K562 (cell line): ENCODE measurements around the gene SEC16A. TPM values are rescaled to one million over a fixed set of nuclear protein-coding genes. Genes with fewer than 3 reads are reported as not detected.
A peak's percentile ranks its signal among the peaks of the same experiment; 100 is the strongest.

ENCODE experiments used
- ATAC-seq: fragments of 200-7000 bp; cut with Tn5 transposase; 3 replicates; pipeline ENCODE4 v1.9.1; 2020; ENCODE audit warnings: moderate library complexity
- BruUV-seq: library from RNA; stranded (reverse); fragments of 400-500 nt; replicated peaks from 2 replicates; lab custom pipeline; 2021; lab: Mats Ljungman, UMichigan
- CTCF ChIA-PET: fragments of 300-600 bp; formaldehyde crosslinking; extraction: SDS; loops from one replicate; lab custom pipeline; 2021; ENCODE audit warnings: low intra/inter-chr PET ratio; lab: Yijun Ruan, JAX
- POLR2A ChIA-PET: fragments of 300-600, 350-650 bp; sonication (Branson Sonifier 250); formaldehyde crosslinking; extraction: SDS; loops from one replicate; lab custom pipeline; 2021; ENCODE audit warnings: antibody characterized with exemption, inconsistent platforms; lab: Yijun Ruan, JAX
- DNase-seq, 4 experiments: peaks; one replicate each; pipeline versions ENCODE4 v3.0.0 to v3.0.0-alpha.2; 2011 to 2018; ENCODE audit warnings: low spot score in 3 of 4, mixed read lengths in 3 of 4; ENCODE audit errors: extremely low read depth in 1 of 4
- FAIRE-seq: peaks from 2 replicates; lab custom pipeline; 2011; peaks lifted over from hg19 to GRCh38; lab: Jason Lieb, UNC
- H2AFZ ChIP-seq: 2 replicates; pipeline ENCODE4 v1.6.0; 2011; ENCODE audit warnings: low read depth, low read length, control low read depth, inconsistent platforms
- H3K27ac ChIP-seq: fragments of 200-600 bp; 3 replicates; pipeline ENCODE4 v1.8.0; 2011; ENCODE audit warnings: low read depth, mild to moderate bottlenecking, control low read depth, inconsistent platforms, low read length, moderate library complexity, mixed read lengths; ENCODE audit errors: extremely low read depth
- H3K27me3 ChIP-seq, 2 experiments: fragments of 300-600 bp in 1 of 2; 2 replicates in 1 of 2; 3 replicates in 1 of 2; pipeline versions ENCODE4 v1.6.0 to v1.8.0; 2011; ENCODE audit warnings: inconsistent platforms in 2 of 2, low read length in 2 of 2, mild to moderate bottlenecking in 1 of 2, mixed read lengths in 1 of 2, moderate library complexity in 1 of 2; ENCODE audit not compliant: control insufficient read depth in 2 of 2, insufficient read depth in 2 of 2
- H3K36me3 ChIP-seq: fragments of 300-600 bp; 3 replicates; pipeline ENCODE4 v1.8.0; 2011; ENCODE audit warnings: mild to moderate bottlenecking, low read length, inconsistent platforms; ENCODE audit not compliant: control insufficient read depth, insufficient read depth
- H3K4me1 ChIP-seq, 2 experiments: fragments of 200-600 bp in 1 of 2; replicated peaks in 1 of 2; 2 replicates in 1 of 2; 3 replicates in 1 of 2; pipeline versions ENCODE4 v1.5.1 to v1.8.0; 2011; ENCODE audit warnings: inconsistent platforms in 2 of 2, low read length in 2 of 2, mild to moderate bottlenecking in 1 of 2, mixed read lengths in 1 of 2, moderate library complexity in 1 of 2; ENCODE audit not compliant: control insufficient read depth in 2 of 2, insufficient read depth in 2 of 2
- H3K4me2 ChIP-seq: 2 replicates; pipeline ENCODE4 v1.6.1; 2011; ENCODE audit warnings: low read length, control low read depth, inconsistent platforms, mixed read lengths; ENCODE audit not compliant: insufficient read depth
- H3K4me3 ChIP-seq: fragments of 200-600 bp; sonication (generic), shearing (Covaris generic); 2 replicates; pipeline ENCODE4 v1.5.1; 2016; ENCODE audit warnings: control low read depth, inconsistent platforms
- H3K79me2 ChIP-seq: fragments of 200-600 bp; 3 replicates; pipeline ENCODE4 v1.8.0; 2011; ENCODE audit warnings: low read length, inconsistent platforms; ENCODE audit not compliant: control insufficient read depth, insufficient read depth
- H3K9ac ChIP-seq, 2 experiments: 2 replicates each; pipeline versions ENCODE4 v1.6.0 to v1.6.1; 2011; ENCODE audit warnings: low read depth in 2 of 2, low read length in 2 of 2, control low read depth in 1 of 2, inconsistent platforms in 1 of 2, mild to moderate bottlenecking in 1 of 2, mixed read lengths in 1 of 2; ENCODE audit not compliant: insufficient read depth in 1 of 2
- H3K9me1 ChIP-seq: one replicate; pipeline ENCODE4 v1.6.0; 2011; ENCODE audit warnings: inconsistent platforms, mild to moderate bottlenecking, low read length, moderate library complexity; ENCODE audit not compliant: control insufficient read depth, insufficient read depth
- H3K9me3 ChIP-seq: replicated peaks from 2 replicates; pipeline ENCODE4 v1.5.1; 2011; ENCODE audit warnings: low read depth, low read length, inconsistent platforms; ENCODE audit not compliant: control insufficient read depth, insufficient read depth
- H4K20me1 ChIP-seq: replicated peaks from 2 replicates; pipeline ENCODE4 v1.6.1; 2011; ENCODE audit warnings: low read length, inconsistent platforms, mixed read lengths; ENCODE audit not compliant: control insufficient read depth, insufficient read depth
- CREBBP ChIP-seq: IDR thresholded peaks from one replicate; pipeline ENCODE4 v1.6.1; 2012; ENCODE audit warnings: low read depth, mild to moderate bottlenecking, control low read depth, inconsistent platforms, low read length
- PRPF4 ChIP-seq: fragments of 200-400 bp; formaldehyde crosslinking; IDR thresholded peaks from one replicate; pipeline ENCODE4 v1.6.1; 2017; ENCODE audit warnings: low read length, low read depth, mild to moderate bottlenecking; ENCODE audit not compliant: insufficient read depth, poor library complexity, severe bottlenecking
- ZNF124 ChIP-seq: sonication (generic); formaldehyde crosslinking; IDR thresholded peaks from 2 replicates; pipeline ENCODE4 v1.8.1; 2022; ENCODE audit warnings: missing genetic modification reagents
- ZNF77 ChIP-seq: fragments of 250-450 bp; sonication (Bioruptor Pico); IDR thresholded peaks from 2 replicates; pipeline ENCODE4 v1.5.0; 2020
- ZNF778 ChIP-seq: fragments of 450-650 bp; formaldehyde crosslinking; IDR thresholded peaks from 2 replicates; pipeline ENCODE4 v1.4.0; 2020; ENCODE audit warnings: mild to moderate bottlenecking, moderate library complexity
- WGBS: fragments of 100-300 bp; shearing (Covaris generic); methylation state at CpG from one replicate; pipeline ENCODE4 v1.1.6; 2016; ENCODE audit warnings: low coverage, mixed read lengths; ENCODE audit not compliant: insufficient coverage; ENCODE audit errors: missing lambda C conversion rate; 5-methylcytosine and 5-hydroxymethylcytosine counted together
- in situ Hi-C: fragments of 300-500 bp; cut with MboI; formaldehyde crosslinking; loops from 4 replicates; pipeline ENCODE4 v1.15.0; 2018; ENCODE audit warnings: inconsistent platforms, mixed read lengths
- intact Hi-C: fragments of 100-400 bp; cut with micrococcal nuclease; formaldehyde crosslinking; loops from 2 replicates; pipeline ENCODE4 v1.14.2; 2022
- polyA plus RNA-seq, 8 experiments: library from polyadenylated mRNA; depleted of rRNA in 4 of 8; stranded (reverse) in 5 of 8; unstranded in 3 of 8; fragments of >200 nt; fragmentation: Nextera tagmentation in 2 of 8; fragmentation: Illumina TruSeq in 1 of 8; extraction: Ambion mirVana in 2 of 8; extraction: Trizol in 1 of 8; gene quantifications; 2 replicates each; pipeline versions ENCODE4 v1.2.1 to v1.2.3, GENCODE V29; 2011 to 2014; ENCODE audit warnings: inconsistent platforms in 1 of 8, missing spikeins in 1 of 8
- total RNA-seq, 7 experiments: library from RNA; depleted of rRNA in 6 of 7; stranded (reverse); fragments of >200 nt in 6 of 7; fragmentation: Illumina TruSeq in 2 of 7; extraction: Trizol in 2 of 7; gene quantifications; 2 replicates each; pipeline versions ENCODE4 v1.2.1 to v1.2.3, GENCODE V29; 2011 to 2021; ENCODE audit warnings: low replicate concordance in 1 of 7
- TF ChIP-seq, protein P1 (sequence below): fragments of 450-650 bp; IDR thresholded peaks from 2 replicates; pipeline ENCODE4 v1.6.1; 2016; ENCODE audit warnings: mild to moderate bottlenecking, moderate library complexity
- TF ChIP-seq, protein P2 (sequence below): sonication (generic); formaldehyde crosslinking; IDR thresholded peaks from 2 replicates; pipeline ENCODE4 v1.4.0; 2020; ENCODE audit warnings: mild to moderate bottlenecking, missing genetic modification reagents

The SEC16A gene
- total and polyA plus RNA-seq, 9 of the 15 experiments (the other 6 are each of a cell fraction or from before 2014, with no cell fraction given) = 8.3 to 62.8 (median 14.0) TPM

DNA sequence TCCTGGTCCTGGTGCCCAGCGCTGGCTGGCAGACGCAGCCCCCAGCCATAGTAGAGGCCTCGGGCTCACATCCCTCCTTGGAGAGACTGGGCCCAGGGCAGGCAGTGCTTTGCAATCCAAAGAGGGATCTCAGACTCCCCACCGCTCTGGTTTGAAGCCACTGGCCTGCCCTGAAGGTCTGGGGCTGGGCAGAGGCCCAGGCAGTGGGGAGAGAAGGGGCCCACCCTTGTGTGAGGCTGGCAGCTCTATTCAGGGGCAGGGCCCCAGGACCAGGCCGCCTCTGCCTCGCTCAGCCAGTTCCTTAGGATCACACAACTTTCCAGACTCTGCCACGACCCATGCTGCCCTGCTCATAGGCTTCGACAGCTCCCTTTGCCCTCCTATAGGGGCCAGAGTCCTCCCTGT is 10.7 kb upstream of the SEC16A start:
- H4K20me1 ChIP-seq = peaks cover 3% of the 10 kb centered on the region; the same call in 1 of the 2 replicates
- ATAC-seq (peak; percentile 17; the same call in 1 of the 3 replicates), DNase-seq (no peak), FAIRE-seq (no peak)
- in situ Hi-C loops = loop anchor here (5.0 kb wide), 1 partner anchor 134 kb away; no protein-coding TSS in a partner anchor
- ChIA-PET POLR2A (interaction anchor here (0.6 kb wide), 1 partner anchor 132 kb away, joined by 3 read pairs; no protein-coding TSS in a partner anchor), CTCF (no interaction called here)
- no peaks in the 10 kb centered on the region for H3K9me3 ChIP-seq
- H2AFZ ChIP-seq = no peak overlapping the region
- H3K4me2 ChIP-seq = no peak overlapping the region
- no peak overlapping the region for H3K4me3 ChIP-seq
- H3K9me1 ChIP-seq = no peaks in the 10 kb centered on the region
- peak overlapping the region in 1 of 2 experiments; percentile 14; a peak in 1 of 4 replicates for H3K9ac ChIP-seq
- peaks cover 28% of the 10 kb centered on the region; the same call in 1 of the 3 replicates for H3K36me3 ChIP-seq
- H3K79me2 ChIP-seq = no peaks in the 10 kb centered on the region
- H3K4me1 ChIP-seq = peaks cover 0 to 33% of the 10 kb centered on the region in 2 experiments; a peak in 2 of 5 replicates
- intact Hi-C loops = no loop called here
- 40% methylated on average over 8 of the region's 8 CpGs for WGBS
- H3K27me3 ChIP-seq = peaks cover 0 to 15% of the 10 kb centered on the region in 2 experiments; a peak in 2 of 5 replicates
- no TSS peak for BruUV-seq
- H3K27ac ChIP-seq = no peak overlapping the region
- TF ChIP-seq, protein P1, sequence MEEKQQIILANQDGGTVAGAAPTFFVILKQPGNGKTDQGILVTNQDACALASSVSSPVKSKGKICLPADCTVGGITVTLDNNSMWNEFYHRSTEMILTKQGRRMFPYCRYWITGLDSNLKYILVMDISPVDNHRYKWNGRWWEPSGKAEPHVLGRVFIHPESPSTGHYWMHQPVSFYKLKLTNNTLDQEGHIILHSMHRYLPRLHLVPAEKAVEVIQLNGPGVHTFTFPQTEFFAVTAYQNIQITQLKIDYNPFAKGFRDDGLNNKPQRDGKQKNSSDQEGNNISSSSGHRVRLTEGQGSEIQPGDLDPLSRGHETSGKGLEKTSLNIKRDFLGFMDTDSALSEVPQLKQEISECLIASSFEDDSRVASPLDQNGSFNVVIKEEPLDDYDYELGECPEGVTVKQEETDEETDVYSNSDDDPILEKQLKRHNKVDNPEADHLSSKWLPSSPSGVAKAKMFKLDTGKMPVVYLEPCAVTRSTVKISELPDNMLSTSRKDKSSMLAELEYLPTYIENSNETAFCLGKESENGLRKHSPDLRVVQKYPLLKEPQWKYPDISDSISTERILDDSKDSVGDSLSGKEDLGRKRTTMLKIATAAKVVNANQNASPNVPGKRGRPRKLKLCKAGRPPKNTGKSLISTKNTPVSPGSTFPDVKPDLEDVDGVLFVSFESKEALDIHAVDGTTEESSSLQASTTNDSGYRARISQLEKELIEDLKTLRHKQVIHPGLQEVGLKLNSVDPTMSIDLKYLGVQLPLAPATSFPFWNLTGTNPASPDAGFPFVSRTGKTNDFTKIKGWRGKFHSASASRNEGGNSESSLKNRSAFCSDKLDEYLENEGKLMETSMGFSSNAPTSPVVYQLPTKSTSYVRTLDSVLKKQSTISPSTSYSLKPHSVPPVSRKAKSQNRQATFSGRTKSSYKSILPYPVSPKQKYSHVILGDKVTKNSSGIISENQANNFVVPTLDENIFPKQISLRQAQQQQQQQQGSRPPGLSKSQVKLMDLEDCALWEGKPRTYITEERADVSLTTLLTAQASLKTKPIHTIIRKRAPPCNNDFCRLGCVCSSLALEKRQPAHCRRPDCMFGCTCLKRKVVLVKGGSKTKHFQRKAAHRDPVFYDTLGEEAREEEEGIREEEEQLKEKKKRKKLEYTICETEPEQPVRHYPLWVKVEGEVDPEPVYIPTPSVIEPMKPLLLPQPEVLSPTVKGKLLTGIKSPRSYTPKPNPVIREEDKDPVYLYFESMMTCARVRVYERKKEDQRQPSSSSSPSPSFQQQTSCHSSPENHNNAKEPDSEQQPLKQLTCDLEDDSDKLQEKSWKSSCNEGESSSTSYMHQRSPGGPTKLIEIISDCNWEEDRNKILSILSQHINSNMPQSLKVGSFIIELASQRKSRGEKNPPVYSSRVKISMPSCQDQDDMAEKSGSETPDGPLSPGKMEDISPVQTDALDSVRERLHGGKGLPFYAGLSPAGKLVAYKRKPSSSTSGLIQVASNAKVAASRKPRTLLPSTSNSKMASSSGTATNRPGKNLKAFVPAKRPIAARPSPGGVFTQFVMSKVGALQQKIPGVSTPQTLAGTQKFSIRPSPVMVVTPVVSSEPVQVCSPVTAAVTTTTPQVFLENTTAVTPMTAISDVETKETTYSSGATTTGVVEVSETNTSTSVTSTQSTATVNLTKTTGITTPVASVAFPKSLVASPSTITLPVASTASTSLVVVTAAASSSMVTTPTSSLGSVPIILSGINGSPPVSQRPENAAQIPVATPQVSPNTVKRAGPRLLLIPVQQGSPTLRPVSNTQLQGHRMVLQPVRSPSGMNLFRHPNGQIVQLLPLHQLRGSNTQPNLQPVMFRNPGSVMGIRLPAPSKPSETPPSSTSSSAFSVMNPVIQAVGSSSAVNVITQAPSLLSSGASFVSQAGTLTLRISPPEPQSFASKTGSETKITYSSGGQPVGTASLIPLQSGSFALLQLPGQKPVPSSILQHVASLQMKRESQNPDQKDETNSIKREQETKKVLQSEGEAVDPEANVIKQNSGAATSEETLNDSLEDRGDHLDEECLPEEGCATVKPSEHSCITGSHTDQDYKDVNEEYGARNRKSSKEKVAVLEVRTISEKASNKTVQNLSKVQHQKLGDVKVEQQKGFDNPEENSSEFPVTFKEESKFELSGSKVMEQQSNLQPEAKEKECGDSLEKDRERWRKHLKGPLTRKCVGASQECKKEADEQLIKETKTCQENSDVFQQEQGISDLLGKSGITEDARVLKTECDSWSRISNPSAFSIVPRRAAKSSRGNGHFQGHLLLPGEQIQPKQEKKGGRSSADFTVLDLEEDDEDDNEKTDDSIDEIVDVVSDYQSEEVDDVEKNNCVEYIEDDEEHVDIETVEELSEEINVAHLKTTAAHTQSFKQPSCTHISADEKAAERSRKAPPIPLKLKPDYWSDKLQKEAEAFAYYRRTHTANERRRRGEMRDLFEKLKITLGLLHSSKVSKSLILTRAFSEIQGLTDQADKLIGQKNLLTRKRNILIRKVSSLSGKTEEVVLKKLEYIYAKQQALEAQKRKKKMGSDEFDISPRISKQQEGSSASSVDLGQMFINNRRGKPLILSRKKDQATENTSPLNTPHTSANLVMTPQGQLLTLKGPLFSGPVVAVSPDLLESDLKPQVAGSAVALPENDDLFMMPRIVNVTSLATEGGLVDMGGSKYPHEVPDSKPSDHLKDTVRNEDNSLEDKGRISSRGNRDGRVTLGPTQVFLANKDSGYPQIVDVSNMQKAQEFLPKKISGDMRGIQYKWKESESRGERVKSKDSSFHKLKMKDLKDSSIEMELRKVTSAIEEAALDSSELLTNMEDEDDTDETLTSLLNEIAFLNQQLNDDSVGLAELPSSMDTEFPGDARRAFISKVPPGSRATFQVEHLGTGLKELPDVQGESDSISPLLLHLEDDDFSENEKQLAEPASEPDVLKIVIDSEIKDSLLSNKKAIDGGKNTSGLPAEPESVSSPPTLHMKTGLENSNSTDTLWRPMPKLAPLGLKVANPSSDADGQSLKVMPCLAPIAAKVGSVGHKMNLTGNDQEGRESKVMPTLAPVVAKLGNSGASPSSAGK = no peak
- TF ChIP-seq ZNF778 (CRISPR knock-in tag) = no peak
- no peak for TF ChIP-seq CREBBP
- TF ChIP-seq ZNF124 = no peak
- no peak for TF ChIP-seq PRPF4
- TF ChIP-seq ZNF77 (CRISPR knock-in tag) = no peak
- TF ChIP-seq, protein P2, sequence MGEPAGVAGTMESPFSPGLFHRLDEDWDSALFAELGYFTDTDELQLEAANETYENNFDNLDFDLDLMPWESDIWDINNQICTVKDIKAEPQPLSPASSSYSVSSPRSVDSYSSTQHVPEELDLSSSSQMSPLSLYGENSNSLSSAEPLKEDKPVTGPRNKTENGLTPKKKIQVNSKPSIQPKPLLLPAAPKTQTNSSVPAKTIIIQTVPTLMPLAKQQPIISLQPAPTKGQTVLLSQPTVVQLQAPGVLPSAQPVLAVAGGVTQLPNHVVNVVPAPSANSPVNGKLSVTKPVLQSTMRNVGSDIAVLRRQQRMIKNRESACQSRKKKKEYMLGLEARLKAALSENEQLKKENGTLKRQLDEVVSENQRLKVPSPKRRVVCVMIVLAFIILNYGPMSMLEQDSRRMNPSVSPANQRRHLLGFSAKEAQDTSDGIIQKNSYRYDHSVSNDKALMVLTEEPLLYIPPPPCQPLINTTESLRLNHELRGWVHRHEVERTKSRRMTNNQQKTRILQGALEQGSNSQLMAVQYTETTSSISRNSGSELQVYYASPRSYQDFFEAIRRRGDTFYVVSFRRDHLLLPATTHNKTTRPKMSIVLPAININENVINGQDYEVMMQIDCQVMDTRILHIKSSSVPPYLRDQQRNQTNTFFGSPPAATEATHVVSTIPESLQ = no peak
